Fibroblast of lung (primary cell): ENCODE results near the gene RAB11FIP3. TPM values are rescaled to one million over a fixed set of nuclear protein-coding genes. Genes with fewer than 3 reads are reported as not detected.
A peak's percentile ranks its signal among the peaks of the same experiment; 100 is the strongest.

Experiments used
- DNase-seq, 2 donors: peaks; one replicate each; pipeline versions ENCODE4 v3.0.0 to v3.0.0-alpha.2; 2010; ENCODE audit warnings: low read depth in 2 of 2
- H2AFZ ChIP-seq: 2 replicates; pipeline ENCODE4 v1.5.1; 2012; ENCODE audit warnings: low read length, control low read depth, inconsistent platforms
- H3K27ac ChIP-seq: 2 replicates; pipeline ENCODE4 v1.5.1; 2011; ENCODE audit warnings: low read length, control low read depth; ENCODE audit not compliant: insufficient read depth
- H3K27me3 ChIP-seq: 2 replicates; pipeline ENCODE4 v1.5.1; 2011; ENCODE audit warnings: mild to moderate bottlenecking, low read length; ENCODE audit not compliant: control insufficient read depth, insufficient read depth
- H3K36me3 ChIP-seq: 2 replicates; pipeline ENCODE4 v1.5.1; 2011; ENCODE audit warnings: low read length; ENCODE audit not compliant: control insufficient read depth, insufficient read depth
- H3K4me1 ChIP-seq: 2 replicates; pipeline ENCODE4 v1.5.1; 2011; ENCODE audit warnings: low read length; ENCODE audit not compliant: control insufficient read depth, insufficient read depth; ENCODE audit errors: extremely low read depth
- H3K4me2 ChIP-seq: 2 replicates; pipeline ENCODE4 v1.5.1; 2011; ENCODE audit warnings: low read length, control low read depth; ENCODE audit not compliant: insufficient read depth; ENCODE audit errors: extremely low read depth
- H3K4me3 ChIP-seq, 4 experiments: fragments of 200-600 bp in 1 of 4; sonication (generic) in 1 of 4; replicated peaks in 1 of 4; 2 replicates each; pipeline ENCODE4 v1.5.1; 2011 to 2016; ENCODE audit warnings: low read length in 4 of 4, low read depth in 3 of 4, mild to moderate bottlenecking in 3 of 4, control low read depth in 2 of 4, inconsistent platforms in 1 of 4, mixed read lengths in 1 of 4; ENCODE audit not compliant: insufficient read depth in 1 of 4; ENCODE audit errors: control extremely low read depth in 1 of 4
- H3K79me2 ChIP-seq: 2 replicates; pipeline ENCODE4 v1.5.1; 2012; ENCODE audit warnings: mild to moderate bottlenecking, low read length, inconsistent platforms; ENCODE audit not compliant: control insufficient read depth, insufficient read depth
- H3K9ac ChIP-seq: 2 replicates; pipeline ENCODE4 v1.5.1; 2011; ENCODE audit warnings: mild to moderate bottlenecking, low read length, control low read depth; ENCODE audit not compliant: insufficient read depth
- H3K9me3 ChIP-seq: 2 replicates; pipeline ENCODE4 v1.5.1; 2012; ENCODE audit warnings: low read depth, low read length; ENCODE audit not compliant: control insufficient read depth, insufficient read depth
- H4K20me1 ChIP-seq: 2 replicates; pipeline ENCODE4 v1.5.1; 2011; ENCODE audit warnings: low read length; ENCODE audit not compliant: control insufficient read depth, insufficient read depth; ENCODE audit errors: extremely low read depth
- CTCF ChIP-seq, 2 donors: IDR thresholded peaks in 1 of 2; conservative IDR thresholded peaks in 1 of 2; 1 replicate in 1 of 2; 2 replicates in 1 of 2; pipeline ENCODE4 v1.5.1; 2011 to 2012; ENCODE audit warnings: low read length in 2 of 2, control low read depth in 1 of 2, inconsistent platforms in 1 of 2, low read depth in 1 of 2, mild to moderate bottlenecking in 1 of 2
- EZH2 ChIP-seq: IDR thresholded peaks from 2 replicates; pipeline ENCODE4 v1.5.1; 2012; ENCODE audit warnings: low read length, control low read depth, mild to moderate bottlenecking; ENCODE audit errors: missing control alignments
- polyA plus RNA-seq, 2 donors: library from polyadenylated mRNA; depleted of rRNA in 1 of 2; stranded (reverse) in 1 of 2; unstranded in 1 of 2; fragments of >200 nt; gene quantifications; 2 replicates each; pipeline ENCODE4 v1.2.1, GENCODE V29; 2011 to 2012; ENCODE audit warnings: missing spikeins in 1 of 2
- total RNA-seq: library from RNA; depleted of rRNA; stranded (reverse); fragments of >200 nt; gene quantifications from 2 replicates; pipeline ENCODE4 v1.2.1, GENCODE V29; 2014

Gene RAB11FIP3
- total and polyA plus RNA-seq, 2 donors (not counting 1 experiment from before 2014, with no cell fraction given): 7.3 to 22.1 TPM

DNA sequence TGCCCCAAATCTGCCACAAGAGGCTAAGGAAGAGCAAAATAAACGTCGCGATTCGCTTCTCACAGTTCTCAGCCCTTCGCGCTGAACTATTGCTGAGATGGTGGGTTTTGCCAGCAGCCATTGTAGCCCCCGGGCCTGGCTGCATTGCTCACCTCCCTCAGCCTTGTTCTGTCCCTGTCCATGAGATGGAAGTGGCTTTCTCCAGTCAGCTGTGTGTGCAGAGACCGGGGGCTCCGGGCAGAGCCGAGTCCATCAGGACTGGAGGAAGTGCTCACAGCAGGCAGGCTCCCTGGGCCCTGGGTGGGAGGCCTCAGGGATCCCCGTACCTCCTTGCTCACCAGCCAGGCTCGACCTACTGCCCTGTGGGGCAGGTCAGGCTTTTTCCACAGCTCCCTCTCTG lies 74.5 kb downstream of the RAB11FIP3 start:
- no peaks in the 10 kb centered on the region for H3K27me3 ChIP-seq
- H3K79me2 ChIP-seq: no peaks in the 10 kb centered on the region
- TF ChIP-seq EZH2: no peak
- no peak for TF ChIP-seq CTCF (conservative IDR thresholded peaks at IDR 0.05 in 1 of 2, IDR thresholded peaks at IDR 0.05 in 1 of 2; ENCODE audit: low read depth in 1 of 2, low read length in 2 of 2)
- DNase-seq: no peak
- no peak overlapping the region for H3K9ac ChIP-seq
- no peak overlapping the region for H3K27ac ChIP-seq
- no peak overlapping the region for H3K4me3 ChIP-seq
- no peak overlapping the region for H2AFZ ChIP-seq
- H3K4me1 ChIP-seq: no peaks in the 10 kb centered on the region
- no peaks in the 10 kb centered on the region for H4K20me1 ChIP-seq
- H3K9me3 ChIP-seq: no peaks in the 10 kb centered on the region
- no peaks in the 10 kb centered on the region for H3K36me3 ChIP-seq
- no peak overlapping the region for H3K4me2 ChIP-seq

DNA sequence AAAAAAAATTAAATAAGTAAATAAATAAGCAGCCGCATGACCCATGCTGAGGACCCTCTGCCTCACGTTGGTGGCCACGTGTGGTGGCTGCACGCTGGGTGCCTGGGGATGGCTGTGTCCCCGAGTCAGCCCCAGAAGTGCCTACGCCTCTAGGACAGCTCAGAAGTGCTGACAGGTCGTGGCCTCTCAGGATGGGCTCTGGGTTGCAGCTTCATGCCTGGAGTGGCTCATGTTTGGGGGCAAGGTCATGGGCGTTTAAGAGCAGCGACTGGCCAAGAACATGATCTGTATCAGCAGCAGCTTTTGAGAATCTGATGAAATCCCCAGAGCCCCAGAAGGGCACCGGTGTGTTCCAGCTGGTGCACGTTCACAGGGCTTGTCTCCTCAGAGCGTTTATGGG lies 75.3 kb downstream of the RAB11FIP3 start:
- Histone ChIP-seq H3K27ac (no peak overlapping the region), H3K9me3 (no peaks in the 10 kb centered on the region), H3K36me3 (no peaks in the 10 kb centered on the region), H3K4me3 (no peak overlapping the region), H2AFZ (no peak overlapping the region), H3K4me1 (no peaks in the 10 kb centered on the region), H3K27me3 (no peaks in the 10 kb centered on the region), H3K79me2 (no peaks in the 10 kb centered on the region), H3K4me2 (no peak overlapping the region), H3K9ac (no peak overlapping the region), H4K20me1 (no peaks in the 10 kb centered on the region)
- DNase-seq: peak in 1 of 2 donors; percentile 12
- no peak for TF ChIP-seq EZH2
- no peak for TF ChIP-seq CTCF (conservative IDR thresholded peaks at IDR 0.05 in 1 of 2, IDR thresholded peaks at IDR 0.05 in 1 of 2; ENCODE audit: low read depth in 1 of 2, low read length in 2 of 2)

- TF ChIP-seq CTCF (conservative IDR thresholded peaks at IDR 0.05 in 1 of 2, IDR thresholded peaks at IDR 0.05 in 1 of 2; ENCODE audit: low read depth in 1 of 2, low read length in 2 of 2) (no peak), EZH2 (no peak)
- H2AFZ ChIP-seq: no peak overlapping the region
- H3K9ac ChIP-seq: no peak overlapping the region
- H3K27ac ChIP-seq: no peak overlapping the region
- no peaks in the 10 kb centered on the region for H3K4me1 ChIP-seq
- H3K79me2 ChIP-seq: no peaks in the 10 kb centered on the region
- no peak overlapping the region for H3K4me2 ChIP-seq
- no peaks in the 10 kb centered on the region for H4K20me1 ChIP-seq
- no peak for DNase-seq
- no peaks in the 10 kb centered on the region for H3K9me3 ChIP-seq
- no peak overlapping the region for H3K4me3 ChIP-seq
- peaks cover 3% of the 10 kb centered on the region for H3K36me3 ChIP-seq
- no peaks in the 10 kb centered on the region for H3K27me3 ChIP-seq
These were observed 76.9 kb downstream of the RAB11FIP3 start for GRCh38 chr16:502179-502943.
